ENCODE data around the gene NELL2.
A peak's percentile ranks its signal among the peaks of the same experiment; 100 is the strongest.

NELL2 gene

GRCh38 chr12:44484862-44485261 lies 391.3 kb downstream of the NELL2 start:
- DNase-seq (ENCODE audit: low read depth) = no peak
- TF ChIP-seq, protein P1, sequence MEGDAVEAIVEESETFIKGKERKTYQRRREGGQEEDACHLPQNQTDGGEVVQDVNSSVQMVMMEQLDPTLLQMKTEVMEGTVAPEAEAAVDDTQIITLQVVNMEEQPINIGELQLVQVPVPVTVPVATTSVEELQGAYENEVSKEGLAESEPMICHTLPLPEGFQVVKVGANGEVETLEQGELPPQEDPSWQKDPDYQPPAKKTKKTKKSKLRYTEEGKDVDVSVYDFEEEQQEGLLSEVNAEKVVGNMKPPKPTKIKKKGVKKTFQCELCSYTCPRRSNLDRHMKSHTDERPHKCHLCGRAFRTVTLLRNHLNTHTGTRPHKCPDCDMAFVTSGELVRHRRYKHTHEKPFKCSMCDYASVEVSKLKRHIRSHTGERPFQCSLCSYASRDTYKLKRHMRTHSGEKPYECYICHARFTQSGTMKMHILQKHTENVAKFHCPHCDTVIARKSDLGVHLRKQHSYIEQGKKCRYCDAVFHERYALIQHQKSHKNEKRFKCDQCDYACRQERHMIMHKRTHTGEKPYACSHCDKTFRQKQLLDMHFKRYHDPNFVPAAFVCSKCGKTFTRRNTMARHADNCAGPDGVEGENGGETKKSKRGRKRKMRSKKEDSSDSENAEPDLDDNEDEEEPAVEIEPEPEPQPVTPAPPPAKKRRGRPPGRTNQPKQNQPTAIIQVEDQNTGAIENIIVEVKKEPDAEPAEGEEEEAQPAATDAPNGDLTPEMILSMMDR (IDR thresholded peaks at IDR 0.05; ENCODE audit: control insufficient read depth, extremely low read depth, insufficient read depth) = no peak

DNA sequence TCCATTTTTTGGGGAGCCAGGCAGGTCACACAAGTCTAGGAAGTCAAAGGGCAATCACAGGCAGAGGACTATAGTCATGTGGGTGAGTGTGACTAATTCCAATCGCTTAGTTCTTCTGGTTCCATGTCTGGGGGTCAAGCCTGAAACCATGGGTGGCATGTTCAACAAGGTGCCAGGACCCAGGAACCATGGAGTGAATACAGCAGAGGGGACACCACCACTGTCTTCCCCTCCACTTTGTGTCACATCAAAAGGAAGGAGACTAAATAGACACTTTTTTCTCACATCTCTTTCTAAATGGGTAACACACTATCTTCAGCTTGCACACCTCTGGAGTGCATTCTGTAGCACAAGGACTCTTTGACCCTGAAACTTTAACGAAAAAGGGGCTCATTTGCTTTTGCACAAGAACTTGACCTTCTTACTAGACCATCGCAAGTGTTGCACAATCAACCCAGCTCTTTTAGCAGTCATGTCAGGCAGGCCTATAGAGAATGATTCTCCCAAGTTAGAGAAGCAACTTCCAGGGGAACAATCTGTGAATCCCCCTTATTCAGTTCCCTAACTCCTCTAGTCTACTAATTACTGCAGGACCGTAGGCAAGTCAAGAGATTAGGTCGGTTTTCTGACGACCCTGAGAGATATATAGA lies 398.7 kb downstream of the NELL2 start:
- TF ChIP-seq, protein P1 (IDR thresholded peaks at IDR 0.05; ENCODE audit: control insufficient read depth, extremely low read depth, insufficient read depth) = no peak
- no peak for DNase-seq (ENCODE audit: low read depth)
- H3K4me3 ChIP-seq (ENCODE audit: low read depth, low read length) = no peak overlapping the region

More at GRCh38 chr12:44484862-44485261, 391.3 kb downstream of the NELL2 start:
- H3K4me3 ChIP-seq (ENCODE audit: low read depth, low read length) = no peak overlapping the region

DNA sequence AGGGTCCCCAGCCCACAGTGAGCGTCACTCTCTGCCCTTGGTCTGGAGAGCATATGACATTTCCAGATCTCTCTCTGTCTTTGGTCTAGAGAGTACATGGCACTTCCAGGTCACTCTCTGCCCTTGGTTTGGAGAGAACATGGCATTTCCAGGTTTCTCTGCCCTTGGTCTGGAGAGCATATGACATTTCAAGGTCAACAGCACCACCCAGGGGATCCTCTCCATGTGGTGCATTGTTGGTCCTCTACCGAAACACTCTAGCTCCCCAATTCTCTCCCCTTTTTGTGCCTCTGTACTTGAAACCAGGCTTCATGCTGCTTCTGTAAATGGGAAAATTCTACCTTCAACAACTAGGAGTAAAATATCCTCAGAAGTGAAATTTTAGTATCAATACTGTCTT lies 399.4 kb downstream of the NELL2 start:
- no peak overlapping the region for H3K4me3 ChIP-seq (ENCODE audit: low read depth, low read length)
- no peak for DNase-seq (ENCODE audit: low read depth)
- TF ChIP-seq, protein P1 (IDR thresholded peaks at IDR 0.05; ENCODE audit: control insufficient read depth, extremely low read depth, insufficient read depth) = no peak

GRCh38 chr12:44465139-44465538 lies 411.0 kb downstream of the NELL2 start:
- no peak overlapping the region for H3K4me3 ChIP-seq (ENCODE audit: low read depth, low read length)
- TF ChIP-seq, protein P1 (IDR thresholded peaks at IDR 0.05; ENCODE audit: control insufficient read depth, extremely low read depth, insufficient read depth) = peak; percentile 54
- DNase-seq (ENCODE audit: low read depth) = no peak

GRCh38 chr12:44464180-44464579 lies 411.9 kb downstream of the NELL2 start:
- TF ChIP-seq, protein P1 (IDR thresholded peaks at IDR 0.05; ENCODE audit: control insufficient read depth, extremely low read depth, insufficient read depth) = no peak
- DNase-seq (ENCODE audit: low read depth) = no peak
- H3K4me3 ChIP-seq (ENCODE audit: low read depth, low read length) = no peak overlapping the region

GRCh38 chr12:44462729-44463128 lies 413.4 kb downstream of the NELL2 start:
- no peak for DNase-seq (ENCODE audit: low read depth)
- TF ChIP-seq, protein P1 (IDR thresholded peaks at IDR 0.05; ENCODE audit: control insufficient read depth, extremely low read depth, insufficient read depth) = no peak
- no peak overlapping the region for H3K4me3 ChIP-seq (ENCODE audit: low read depth, low read length)

DNA sequence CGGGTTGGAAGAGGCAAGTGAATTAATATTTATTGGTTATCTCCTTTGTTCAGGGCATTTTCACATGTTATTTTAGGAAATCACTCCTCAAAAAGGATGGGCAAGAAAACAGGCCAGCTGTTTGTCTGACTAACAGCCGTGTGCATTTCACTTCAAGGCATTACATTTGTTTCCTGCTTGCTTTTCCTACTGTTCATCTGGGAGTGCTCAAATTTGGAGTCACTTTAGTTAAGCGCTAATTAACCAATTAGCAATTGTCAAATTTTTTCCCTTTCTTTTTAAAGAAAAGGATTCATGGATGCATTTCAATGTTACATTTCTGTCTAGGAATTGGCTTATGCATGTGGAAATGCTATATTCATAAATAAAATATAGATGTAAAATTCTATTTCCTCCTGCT lies 415.9 kb downstream of the NELL2 start:
- TF ChIP-seq, protein P1 (IDR thresholded peaks at IDR 0.05; ENCODE audit: control insufficient read depth, extremely low read depth, insufficient read depth) = no peak
- H3K4me3 ChIP-seq (ENCODE audit: low read depth, low read length) = no peak overlapping the region
- no peak for DNase-seq (ENCODE audit: low read depth)

Measured in LNCaP clone FGC (cell line).